NCI-H446 treated with DMSO at 0.1 percent for 48 hours (cell line): Measurements from ENCODE around the gene NCKAP5.

ENCODE experiments used
- DNase-seq: peaks from one replicate; lab custom pipeline; 2025; lab: John Stamatoyannopoulos, UW

The NCKAP5 gene

GRCh38 chr2:133204421-133204820 lies 363.8 kb downstream of the NCKAP5 start:
- DNase-seq = no peak

GRCh38 chr2:133200684-133201421 lies 367.4 kb downstream of the NCKAP5 start:
- DNase-seq = no peak

GRCh38 chr2:133198678-133199077 lies 369.6 kb downstream of the NCKAP5 start:
- DNase-seq = no peak

GRCh38 chr2:133197156-133197555 lies 371.1 kb downstream of the NCKAP5 start:
- DNase-seq = no peak

- DNase-seq = no peak
Measured at GRCh38 chr2:133194777-133195335, 373.4 kb downstream of the NCKAP5 start.

- DNase-seq = no peak
Measured at GRCh38 chr2:133194362-133194655, 374.0 kb downstream of the NCKAP5 start.

GRCh38 chr2:133193544-133194361 lies 374.5 kb downstream of the NCKAP5 start:
- DNase-seq = no peak

- no peak for DNase-seq
Measured at GRCh38 chr2:133192028-133192427, 376.2 kb downstream of the NCKAP5 start.

GRCh38 chr2:133177196-133177595 lies 391.1 kb downstream of the NCKAP5 start:
- no peak for DNase-seq

GRCh38 chr2:133175926-133176325 lies 392.3 kb downstream of the NCKAP5 start:
- no peak for DNase-seq

GRCh38 chr2:133173224-133173623 lies 395.0 kb downstream of the NCKAP5 start:
- DNase-seq = no peak

- peak; percentile 11 for DNase-seq
Measured at GRCh38 chr2:133171393-133172004, 396.8 kb downstream of the NCKAP5 start.

GRCh38 chr2:133169274-133169912 lies 398.9 kb downstream of the NCKAP5 start:
- DNase-seq = no peak

- no peak for DNase-seq
Measured at GRCh38 chr2:133167990-133168389, 400.3 kb downstream of the NCKAP5 start.

- no peak for DNase-seq
Measured at GRCh38 chr2:133167223-133167622, 401.0 kb downstream of the NCKAP5 start.

- no peak for DNase-seq
Measured at GRCh38 chr2:133166031-133166430, 402.2 kb downstream of the NCKAP5 start.

- no peak for DNase-seq
Measured at GRCh38 chr2:133163111-133163510, 405.2 kb downstream of the NCKAP5 start.

- no peak for DNase-seq
Measured at GRCh38 chr2:133158442-133158841, 409.8 kb downstream of the NCKAP5 start.

GRCh38 chr2:133158024-133158423 lies 410.2 kb downstream of the NCKAP5 start:
- no peak for DNase-seq

- DNase-seq = no peak
Measured at GRCh38 chr2:133157141-133157540, 411.1 kb downstream of the NCKAP5 start.

- DNase-seq = no peak
Measured at GRCh38 chr2:133152801-133153200, 415.5 kb downstream of the NCKAP5 start.

- no peak for DNase-seq
Measured at GRCh38 chr2:133148187-133148586, 420.1 kb downstream of the NCKAP5 start.
